ENCODE data around the gene C2orf74. TPM values are rescaled to one million over a fixed set of nuclear protein-coding genes. Genes with fewer than 3 reads are reported as not detected.
"Not testable (repeated sequence)": the region's sequence is repeated elsewhere in the genome, so short reads cannot be mapped to it uniquely, and the experiment has no call there.

Gene C2orf74
- total and polyA plus RNA-seq, 4 donors: 4.8 to 69.0 (median 19.1) TPM

DNA sequence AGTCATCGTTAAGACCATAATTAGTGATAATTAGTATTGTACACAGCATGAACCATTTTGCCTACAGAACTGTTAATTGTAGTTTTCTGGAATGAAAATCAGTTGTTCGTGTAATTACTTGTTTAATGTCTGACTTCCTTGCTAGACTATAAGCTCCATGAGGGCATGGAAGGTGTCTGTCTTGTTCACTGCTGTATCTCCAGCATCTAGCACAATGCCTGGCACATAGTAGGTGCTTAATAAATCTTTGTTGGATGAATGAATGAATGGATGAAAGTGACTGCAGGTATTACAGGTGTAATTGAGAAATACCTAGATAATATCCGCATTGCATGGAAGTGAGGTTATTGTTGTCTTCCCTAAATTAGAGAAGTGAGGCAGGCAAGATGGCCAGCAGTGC lies 21.8 kb downstream of the C2orf74 start:
- H3K36me3 ChIP-seq (ENCODE audit: control insufficient read depth in 1 of 2, insufficient read depth in 2 of 2, low read length in 1 of 2): peaks cover 0 to 18% of the 10 kb centered on the region in 2 donors
- ATAC-seq (ENCODE audit: low FRiP score): no peak
- 95 to 98% methylated on average over 3 of the region's 3 CpGs for WGBS, 2 donors

DNA sequence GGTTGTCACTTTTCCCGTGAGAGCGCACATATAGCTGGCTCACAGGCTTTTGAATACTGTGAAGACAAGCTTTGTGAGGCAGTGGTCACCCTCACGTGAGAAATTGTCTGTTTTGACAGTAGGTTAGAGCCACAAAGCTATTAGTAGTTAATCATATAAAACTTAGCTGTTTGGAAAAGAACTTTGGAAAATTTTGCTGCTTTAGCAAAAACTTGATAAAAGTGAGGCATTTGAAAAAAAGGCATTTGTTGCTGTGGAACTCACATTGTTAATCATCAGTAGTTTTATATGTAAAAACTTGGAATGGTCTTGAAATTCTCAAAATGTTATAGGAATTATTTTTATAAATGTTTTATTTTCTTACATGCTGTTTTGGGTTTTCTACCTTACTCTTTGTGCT lies 22.3 kb downstream of the C2orf74 start:
- 78 to 82% methylated on average over 3 of the region's 3 CpGs for WGBS, 2 donors

More for the DNA sequence above, 21.8 kb downstream of the C2orf74 start:
- Histone ChIP-seq H3K4me1 (ENCODE audit: control insufficient read depth in 1 of 2, insufficient read depth in 2 of 2, low read length in 2 of 2) (peaks cover 5% of the 10 kb centered on the region in 2 donors), H3K4me3 (ENCODE audit: low read length in 2 of 2) (no peak overlapping the region), H3K9me3 (ENCODE audit: control insufficient read depth, low read length) (no peaks in the 10 kb centered on the region), H3K27me3 (ENCODE audit: control insufficient read depth in 1 of 2, insufficient read depth in 2 of 2, low read length in 1 of 2) (no peaks in the 10 kb centered on the region), H3K27ac (ENCODE audit: low read depth in 1 of 2, low read length in 2 of 2) (no peak overlapping the region)
- DNase-seq: no peak
- intact Hi-C loops (cut with DNase I): no loop called here

DNA sequence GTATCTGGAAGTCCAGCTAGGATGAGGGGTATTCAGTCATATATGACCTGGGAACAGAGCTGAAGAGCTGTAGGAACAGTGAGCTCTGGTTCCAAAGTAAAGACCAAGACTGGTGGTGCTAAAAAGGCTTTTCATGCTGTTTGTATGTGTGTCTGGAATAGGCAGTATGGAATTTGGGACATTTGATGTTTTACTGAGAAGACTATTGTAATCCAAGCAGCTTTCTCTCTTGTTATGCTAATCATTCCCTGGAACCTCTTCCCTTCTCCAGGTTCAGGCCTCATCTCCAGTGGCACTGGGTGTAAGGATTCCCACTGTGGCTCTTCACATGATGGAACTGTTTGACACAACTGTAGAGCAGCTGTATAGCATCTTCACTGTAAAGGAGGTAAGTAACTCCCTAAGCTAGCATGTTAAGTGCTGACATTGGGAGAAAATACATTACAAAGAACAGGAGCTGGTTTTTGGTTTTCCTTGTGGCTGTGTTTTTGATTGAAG lies 23.3 kb downstream of the C2orf74 start:
- Histone ChIP-seq H3K4me1 (ENCODE audit: control insufficient read depth in 1 of 2, insufficient read depth in 2 of 2, low read length in 2 of 2) (peaks cover 2 to 4% of the 10 kb centered on the region in 2 donors), H3K27ac (ENCODE audit: low read depth in 1 of 2, low read length in 2 of 2) (no peak overlapping the region), H3K4me3 (ENCODE audit: low read length in 2 of 2) (no peak overlapping the region), H3K36me3 (ENCODE audit: control insufficient read depth in 1 of 2, insufficient read depth in 2 of 2, low read length in 1 of 2) (peaks cover 0 to 18% of the 10 kb centered on the region in 2 donors), H3K27me3 (ENCODE audit: control insufficient read depth in 1 of 2, insufficient read depth in 2 of 2, low read length in 1 of 2) (no peaks in the 10 kb centered on the region), H3K9me3 (ENCODE audit: control insufficient read depth, low read length) (no peaks in the 10 kb centered on the region)
- DNase-seq: no peak
- ATAC-seq (ENCODE audit: low FRiP score): no peak
- intact Hi-C loops (cut with DNase I): no loop called here

More for the DNA sequence above, 22.3 kb downstream of the C2orf74 start:
- DNase-seq (no peak), ATAC-seq (ENCODE audit: low FRiP score) (no peak)
- no peak overlapping the region for H3K4me3 ChIP-seq (ENCODE audit: low read length in 2 of 2)
- intact Hi-C loops (cut with DNase I): no loop called here
- no peak overlapping the region for H3K27ac ChIP-seq (ENCODE audit: low read depth in 1 of 2, low read length in 2 of 2)
- peaks cover 3 to 5% of the 10 kb centered on the region in 2 donors for H3K4me1 ChIP-seq (ENCODE audit: control insufficient read depth in 1 of 2, insufficient read depth in 2 of 2, low read length in 2 of 2)
- peaks cover 0 to 18% of the 10 kb centered on the region in 2 donors for H3K36me3 ChIP-seq (ENCODE audit: control insufficient read depth in 1 of 2, insufficient read depth in 2 of 2, low read length in 1 of 2)
- H3K27me3 ChIP-seq (ENCODE audit: control insufficient read depth in 1 of 2, insufficient read depth in 2 of 2, low read length in 1 of 2): no peaks in the 10 kb centered on the region
- no peaks in the 10 kb centered on the region for H3K9me3 ChIP-seq (ENCODE audit: control insufficient read depth, low read length)

DNA sequence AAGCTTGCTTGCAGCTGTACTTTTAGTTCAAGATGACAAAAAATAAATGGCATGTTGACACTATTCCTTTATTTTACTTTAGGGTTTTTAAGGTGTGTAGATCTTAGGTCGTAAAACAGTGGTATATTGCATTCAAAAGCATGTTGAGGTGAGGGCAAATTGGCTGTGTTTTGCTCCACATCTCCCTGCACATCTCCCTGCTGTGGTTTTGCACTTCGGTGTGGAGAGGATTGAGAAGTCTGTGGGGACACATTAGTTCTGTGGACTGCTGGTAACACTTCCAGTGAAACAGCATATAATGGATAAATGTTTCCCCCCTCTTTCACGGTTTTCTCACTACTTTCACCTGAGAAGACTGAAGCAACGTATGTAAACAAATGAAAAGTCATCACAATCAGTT lies 25.1 kb downstream of the C2orf74 start:
- intact Hi-C loops (cut with DNase I): no loop called here
- Histone ChIP-seq H3K36me3 (ENCODE audit: control insufficient read depth in 1 of 2, insufficient read depth in 2 of 2, low read length in 1 of 2) (peaks cover 0 to 18% of the 10 kb centered on the region in 2 donors), H3K27ac (ENCODE audit: low read depth in 1 of 2, low read length in 2 of 2) (no peak overlapping the region), H3K27me3 (ENCODE audit: control insufficient read depth in 1 of 2, insufficient read depth in 2 of 2, low read length in 1 of 2) (no peaks in the 10 kb centered on the region), H3K4me3 (ENCODE audit: low read length in 2 of 2) (no peak overlapping the region), H3K9me3 (ENCODE audit: control insufficient read depth, low read length) (no peaks in the 10 kb centered on the region), H3K4me1 (ENCODE audit: control insufficient read depth in 1 of 2, insufficient read depth in 2 of 2, low read length in 2 of 2) (no peaks in the 10 kb centered on the region)
- WGBS, 2 donors: 61 to 74% methylated on average over 4 of the region's 4 CpGs
- DNase-seq (no peak), ATAC-seq (ENCODE audit: low FRiP score) (no peak)

DNA sequence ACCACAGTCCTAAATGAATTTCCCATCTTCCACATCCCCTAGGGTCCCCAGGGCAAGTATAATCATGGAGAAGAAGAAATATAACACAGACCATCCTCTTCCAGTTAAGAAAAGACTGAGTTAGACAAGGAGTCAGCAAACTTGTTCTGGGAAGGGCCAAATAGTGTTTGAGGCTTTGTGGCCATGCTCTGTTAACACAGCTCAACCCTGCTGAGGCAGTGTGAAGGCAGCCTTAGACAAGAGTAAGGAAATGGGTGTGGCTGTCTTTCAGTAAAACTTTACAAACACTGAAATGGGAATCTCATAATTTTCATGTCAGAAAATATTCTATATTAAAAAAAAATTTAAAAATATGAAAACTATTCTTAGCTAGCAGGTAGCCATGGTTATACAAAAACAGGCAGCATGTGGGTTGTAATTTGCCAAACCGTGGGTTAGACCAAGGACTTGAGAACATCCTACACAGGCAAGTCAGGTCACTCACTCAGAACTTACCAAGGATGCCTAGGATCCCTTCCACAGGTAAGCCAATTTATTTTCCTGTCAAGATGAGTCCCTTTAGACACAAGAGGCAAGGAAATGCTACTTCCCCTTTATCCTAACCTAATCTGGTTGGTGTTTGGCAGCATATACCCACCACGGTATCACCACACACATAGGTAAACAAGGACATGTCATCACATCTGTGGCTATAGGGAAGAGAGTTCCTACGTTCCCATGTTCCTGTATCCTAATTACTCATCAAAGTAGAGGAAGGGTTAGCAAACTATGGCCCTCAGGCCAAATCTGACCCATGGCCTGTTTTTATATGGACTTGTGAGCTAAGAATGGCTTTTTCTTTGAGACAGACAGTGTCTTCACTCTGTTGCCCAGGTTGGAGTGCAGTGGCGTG lies 31.9 kb downstream of the C2orf74 start:
- ATAC-seq (ENCODE audit: low FRiP score): no peak
- no peaks in the 10 kb centered on the region for H3K9me3 ChIP-seq (ENCODE audit: control insufficient read depth, low read length)
- H3K36me3 ChIP-seq (ENCODE audit: control insufficient read depth in 1 of 2, insufficient read depth in 2 of 2, low read length in 1 of 2): no peaks in the 10 kb centered on the region
- no peak for DNase-seq
- intact Hi-C loops (cut with DNase I): no loop called here
- no peaks in the 10 kb centered on the region for H3K27me3 ChIP-seq (ENCODE audit: control insufficient read depth in 1 of 2, insufficient read depth in 2 of 2, low read length in 1 of 2)
- 54 to 55% methylated on average over 4 of the region's 4 CpGs for WGBS, 2 donors
- no peak overlapping the region for H3K4me3 ChIP-seq (ENCODE audit: low read length in 2 of 2)
- H3K4me1 ChIP-seq (ENCODE audit: control insufficient read depth in 1 of 2, insufficient read depth in 2 of 2, low read length in 2 of 2): no peaks in the 10 kb centered on the region
- no peak overlapping the region for H3K27ac ChIP-seq (ENCODE audit: low read depth in 1 of 2, low read length in 2 of 2)

DNA sequence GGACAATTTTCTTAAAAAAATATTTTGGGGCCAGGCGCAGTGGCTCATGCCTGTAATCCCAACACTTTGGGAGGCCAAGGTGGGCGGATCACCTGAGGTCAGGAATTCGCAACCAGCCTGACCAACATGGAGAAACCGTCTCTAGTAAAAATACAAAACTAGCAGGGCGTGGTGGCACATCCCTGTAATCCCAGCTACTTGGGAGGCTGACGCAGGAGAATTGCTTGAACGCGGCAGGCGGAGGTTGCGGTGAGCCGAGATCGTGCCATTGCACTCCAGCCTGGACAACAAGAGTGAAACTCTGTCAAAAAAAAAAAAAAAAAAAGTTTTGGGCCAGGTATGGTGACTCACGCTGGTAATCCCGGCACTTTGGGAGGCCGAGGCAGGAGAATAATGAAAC lies 32.7 kb downstream of the C2orf74 start:
- intact Hi-C loops (cut with DNase I); H3K9me3 ChIP-seq (ENCODE audit: control insufficient read depth, low read length); H3K36me3 ChIP-seq (ENCODE audit: control insufficient read depth in 1 of 2, insufficient read depth in 2 of 2, low read length in 1 of 2); H3K4me3 ChIP-seq (ENCODE audit: low read length in 2 of 2); H3K27me3 ChIP-seq (ENCODE audit: control insufficient read depth in 1 of 2, insufficient read depth in 2 of 2, low read length in 1 of 2); DNase-seq; H3K27ac ChIP-seq (ENCODE audit: low read depth in 1 of 2, low read length in 2 of 2); H3K4me1 ChIP-seq (ENCODE audit: control insufficient read depth in 1 of 2, insufficient read depth in 2 of 2, low read length in 2 of 2); ATAC-seq (ENCODE audit: low FRiP score): not testable (repeated sequence)
- WGBS, 2 donors: 94 to 96% methylated on average over 15 of the region's 15 CpGs

DNA sequence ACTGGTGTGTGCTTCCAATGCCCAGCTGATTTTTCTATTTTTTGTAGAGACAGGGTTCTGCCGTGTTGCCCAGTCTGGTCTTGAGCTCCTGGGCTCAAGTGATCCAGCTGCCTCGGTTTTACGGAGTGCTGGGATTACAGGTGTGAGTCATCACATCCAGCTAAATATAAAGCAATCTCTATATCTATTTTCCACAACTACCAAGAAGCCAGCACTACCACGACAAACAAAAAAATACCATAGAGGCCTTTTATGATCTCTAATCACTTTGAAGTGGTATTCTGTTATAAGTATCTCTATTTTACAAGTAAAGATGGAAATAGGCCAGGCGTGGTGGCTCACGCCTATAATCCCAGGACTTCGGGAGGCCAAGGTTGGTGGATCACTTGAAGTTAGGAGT lies 34.7 kb downstream of the C2orf74 start:
- H3K36me3 ChIP-seq (ENCODE audit: control insufficient read depth in 1 of 2, insufficient read depth in 2 of 2, low read length in 1 of 2): no peaks in the 10 kb centered on the region
- H3K27me3 ChIP-seq (ENCODE audit: control insufficient read depth in 1 of 2, insufficient read depth in 2 of 2, low read length in 1 of 2): no peaks in the 10 kb centered on the region
- H3K4me3 ChIP-seq (ENCODE audit: low read length in 2 of 2): no peak overlapping the region
- no peak overlapping the region for H3K27ac ChIP-seq (ENCODE audit: low read depth in 1 of 2, low read length in 2 of 2)
- intact Hi-C loops (cut with DNase I): no loop called here
- no peaks in the 10 kb centered on the region for H3K9me3 ChIP-seq (ENCODE audit: control insufficient read depth, low read length)
- DNase-seq: no peak
- 91 to 93% methylated on average over 7 of the region's 7 CpGs for WGBS, 2 donors
- no peak for ATAC-seq (ENCODE audit: low FRiP score)
- no peaks in the 10 kb centered on the region for H3K4me1 ChIP-seq (ENCODE audit: control insufficient read depth in 1 of 2, insufficient read depth in 2 of 2, low read length in 2 of 2)

DNA sequence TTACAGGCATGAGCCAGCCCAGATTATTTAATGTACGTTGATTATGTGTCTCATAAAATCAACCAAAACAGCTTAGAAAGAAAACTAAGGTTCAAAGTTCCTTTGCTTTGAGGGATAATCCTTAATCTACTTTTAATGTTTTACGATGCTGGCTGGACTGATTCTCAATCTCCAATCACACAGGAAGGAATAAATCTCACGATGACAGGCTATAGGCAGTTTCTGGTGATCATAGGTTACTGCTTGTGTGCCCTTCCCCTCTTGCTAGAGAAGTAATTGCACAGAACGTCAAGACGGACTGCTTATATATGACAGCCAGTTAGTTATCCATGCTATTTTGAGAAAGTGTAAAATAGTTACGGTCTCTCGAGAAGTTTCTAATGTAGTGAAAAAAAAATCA lies 43.1 kb downstream of the C2orf74 start:
- no peak overlapping the region for H3K27ac ChIP-seq (ENCODE audit: low read depth in 1 of 2, low read length in 2 of 2)
- no peak for ATAC-seq (ENCODE audit: low FRiP score)
- H3K4me3 ChIP-seq (ENCODE audit: low read length in 2 of 2): no peak overlapping the region
- peaks cover 2 to 3% of the 10 kb centered on the region in 2 donors for H3K36me3 ChIP-seq (ENCODE audit: control insufficient read depth in 1 of 2, insufficient read depth in 2 of 2, low read length in 1 of 2)
- no peaks in the 10 kb centered on the region for H3K9me3 ChIP-seq (ENCODE audit: control insufficient read depth, low read length)
- H3K27me3 ChIP-seq (ENCODE audit: control insufficient read depth in 1 of 2, insufficient read depth in 2 of 2, low read length in 1 of 2): no peaks in the 10 kb centered on the region
- no peak for DNase-seq
- intact Hi-C loops (cut with DNase I): no loop called here
- WGBS, 2 donors: 68 to 75% methylated on average over 7 of the region's 7 CpGs
- H3K4me1 ChIP-seq (ENCODE audit: control insufficient read depth in 1 of 2, insufficient read depth in 2 of 2, low read length in 2 of 2): no peaks in the 10 kb centered on the region
